NCI-H510A treated with DMSO at 0.1 percent for 48 hours (cell line): ENCODE data around the gene PATL2.
"Not testable (repeated sequence)": the region's sequence is repeated elsewhere in the genome, so short reads cannot be mapped to it uniquely, and the experiment has no call there.

ENCODE experiments used
- DNase-seq: peaks from one replicate; lab custom pipeline; 2025; lab: John Stamatoyannopoulos, UW

Gene PATL2

GRCh38 chr15:44711096-44711742, at the start of gene PATL2, which contains the start of gene B2M:
Gene PATL2 (minus strand): TSS chr15:44711323. CDS start chr15:44676490, 34,833 bp downstream.
Gene B2M (plus strand): TSS chr15:44711517. CDS start chr15:44711547, 30 bp downstream.
- peak; percentile 88 for DNase-seq

GRCh38 chr15:44753345-44753744, 42.2 kb upstream of the PATL2 start:
- DNase-seq, result no peak

GRCh38 chr15:44743454-44743853, 32.3 kb upstream of the PATL2 start:
- not testable (repeated sequence) for DNase-seq

- not testable (repeated sequence) for DNase-seq
Measured at GRCh38 chr15:44739222-44739847, 28.2 kb upstream of the PATL2 start.

- DNase-seq, result peak; percentile 17
Measured at GRCh38 chr15:44738340-44738984, 27.3 kb upstream of the PATL2 start.

GRCh38 chr15:44736181-44736765, 25.1 kb upstream of the PATL2 start, which contains the start of gene TRIM69:
Gene TRIM69 (plus strand): TSS chr15:44736528. CDS start chr15:44736705, 177 bp downstream.
- DNase-seq, result no peak

GRCh38 chr15:44735482-44736180, 24.5 kb upstream of the PATL2 start:
- no peak for DNase-seq

- no peak for DNase-seq
Measured at GRCh38 chr15:44734839-44735481, 23.8 kb upstream of the PATL2 start.

- DNase-seq, result peak; percentile 38
Measured at GRCh38 chr15:44729408-44730127, 18.4 kb upstream of the PATL2 start.

- DNase-seq, result peak; percentile 91
Measured at GRCh38 chr15:44728576-44729407, 17.7 kb upstream of the PATL2 start.

GRCh38 chr15:44728232-44728575, 17.1 kb upstream of the PATL2 start:
- DNase-seq, result not testable (repeated sequence)

GRCh38 chr15:44727485-44728231, 16.5 kb upstream of the PATL2 start:
- no peak for DNase-seq

- DNase-seq, result peak; percentile 3
Measured at GRCh38 chr15:44726568-44727484, 15.7 kb upstream of the PATL2 start.

GRCh38 chr15:44726136-44726535, 15.0 kb upstream of the PATL2 start:
- no peak for DNase-seq

- DNase-seq, result no peak
Measured at GRCh38 chr15:44722011-44722410, 10.9 kb upstream of the PATL2 start.

GRCh38 chr15:44720460-44721176, 9.5 kb upstream of the PATL2 start:
- peak; percentile 5 for DNase-seq

GRCh38 chr15:44720000-44720435, 8.9 kb upstream of the PATL2 start:
- DNase-seq, result not testable (repeated sequence)
